Measurements from ENCODE around the gene BDKRB1.

- TF ChIP-seq CTCF (IDR thresholded peaks at IDR 0.05) (no peak), POLR2A (IDR thresholded peaks at IDR 0.05) (no peak)
Measured at GRCh38 chr14:96208739-96209138, 47.3 kb upstream of the BDKRB1 start.
